GM21390 (cell line): ENCODE results near the gene STBD1.
"Not testable (repeated sequence)": the region's sequence is repeated elsewhere in the genome, so short reads cannot be mapped to it uniquely, and the experiment has no call there.

Experiments
- ATAC-seq: cut with Tn5 transposase; IDR thresholded peaks from one replicate; pipeline ENCODE4 v1.9.1; 2021; ENCODE audit not compliant: unreplicated experiment

The STBD1 gene

GRCh38 chr4:76305971-76306881 lies at the start of gene STBD1:
TSS of gene STBD1 (plus strand) at chr4:76306733. CDS start at chr4:76306770, 37 bp downstream.
- peak; percentile 24 for ATAC-seq

- ATAC-seq: no peak
Observed at GRCh38 chr4:76256968-76257367, 49.6 kb upstream of the STBD1 start.

- ATAC-seq: no peak
Observed at GRCh38 chr4:76257824-76258223, 48.7 kb upstream of the STBD1 start.

GRCh38 chr4:76260571-76260970 lies 46.0 kb upstream of the STBD1 start:
- ATAC-seq: no peak

- no peak for ATAC-seq
Observed at GRCh38 chr4:76265631-76266218, 40.8 kb upstream of the STBD1 start.

GRCh38 chr4:76266627-76267026 lies 39.9 kb upstream of the STBD1 start:
- ATAC-seq: no peak

- ATAC-seq: no peak
Observed at GRCh38 chr4:76267811-76268210, 38.7 kb upstream of the STBD1 start.

GRCh38 chr4:76270244-76271175 lies 36.0 kb upstream of the STBD1 start:
- no peak for ATAC-seq

- no peak for ATAC-seq
Observed at GRCh38 chr4:76271248-76271647, 35.3 kb upstream of the STBD1 start.

GRCh38 chr4:76272073-76272472 lies 34.5 kb upstream of the STBD1 start:
- no peak for ATAC-seq

- no peak for ATAC-seq
Observed at GRCh38 chr4:76272582-76272981, 34.0 kb upstream of the STBD1 start.

GRCh38 chr4:76272999-76273398 lies 33.5 kb upstream of the STBD1 start:
- ATAC-seq: no peak

GRCh38 chr4:76275486-76276124 lies 30.9 kb upstream of the STBD1 start:
- no peak for ATAC-seq

GRCh38 chr4:76276813-76277212 lies 29.7 kb upstream of the STBD1 start:
- ATAC-seq: no peak

- ATAC-seq: no peak
Observed at GRCh38 chr4:76277667-76278066, 28.9 kb upstream of the STBD1 start.

- ATAC-seq: no peak
Observed at GRCh38 chr4:76278583-76278982, 27.9 kb upstream of the STBD1 start.

GRCh38 chr4:76279462-76279861 lies 27.1 kb upstream of the STBD1 start:
- ATAC-seq: no peak

GRCh38 chr4:76280488-76281441 lies 25.8 kb upstream of the STBD1 start:
- ATAC-seq: no peak

- not testable (repeated sequence) for ATAC-seq
Observed at GRCh38 chr4:76281594-76281993, 24.9 kb upstream of the STBD1 start.
